Epithelial cell of proximal tubule (primary cell): ENCODE data around the gene MYBBP1A. TPM values are rescaled to one million over a fixed set of nuclear protein-coding genes. Genes with fewer than 3 reads are reported as not detected.

Experiments
- DNase-seq: peaks from one replicate; pipeline ENCODE4 v3.0.0-alpha.2; 2011; ENCODE audit warnings: low read depth
- H3K4me3 ChIP-seq: 2 replicates; pipeline ENCODE4 v1.5.1; 2011; ENCODE audit warnings: low read depth, mild to moderate bottlenecking, low read length
- total RNA-seq: library from RNA; depleted of rRNA; stranded (reverse); fragments of >200 nt; gene quantifications from 2 replicates; pipeline ENCODE4 v1.2.3, GENCODE V29; 2015
- TF ChIP-seq, protein P1 (sequence below): conservative IDR thresholded peaks from 2 replicates; pipeline ENCODE4 v1.5.1; 2012; ENCODE audit warnings: low read depth, mild to moderate bottlenecking, low read length

MYBBP1A gene
- total RNA-seq, 1 donor from 2014 or later: 70.9 TPM

DNA sequence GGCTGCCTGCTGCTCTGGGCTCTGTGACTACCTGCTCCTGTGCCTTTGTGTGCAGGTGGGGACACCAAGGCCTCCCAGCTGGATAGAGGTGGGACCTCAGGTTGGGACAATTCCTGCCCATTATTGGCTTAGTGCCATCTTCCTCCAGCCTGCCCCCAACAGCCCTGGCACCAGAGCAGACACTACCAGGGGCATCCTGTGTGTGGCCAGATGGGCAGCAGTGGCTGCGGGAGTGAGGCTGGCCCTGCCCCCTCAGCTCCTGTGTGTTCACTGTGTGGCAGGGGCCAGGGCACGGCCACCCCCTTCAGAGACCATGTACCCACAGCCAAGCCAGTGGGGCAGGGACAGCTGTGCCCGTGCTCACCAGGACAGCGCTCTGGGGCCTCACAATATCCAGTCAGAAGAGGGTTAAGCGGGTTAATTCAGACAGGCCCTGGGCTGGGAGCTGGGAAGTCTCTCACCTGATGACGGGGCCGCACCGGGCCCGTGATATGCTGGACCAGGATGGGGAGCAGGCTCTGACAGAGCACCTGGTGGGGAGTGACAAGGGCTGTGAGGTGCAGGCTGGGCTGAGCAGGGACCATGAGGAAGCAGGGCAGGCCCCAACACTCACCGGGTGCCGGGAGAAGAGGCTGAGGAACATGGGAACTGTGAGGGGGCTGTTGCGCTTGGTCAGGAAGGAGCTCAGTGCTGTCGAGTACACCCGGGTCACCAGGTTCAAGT, 13.0 kb downstream of the MYBBP1A start:
- H3K4me3 ChIP-seq: no peak overlapping the region
- DNase-seq: no peak
- TF ChIP-seq, protein P1, sequence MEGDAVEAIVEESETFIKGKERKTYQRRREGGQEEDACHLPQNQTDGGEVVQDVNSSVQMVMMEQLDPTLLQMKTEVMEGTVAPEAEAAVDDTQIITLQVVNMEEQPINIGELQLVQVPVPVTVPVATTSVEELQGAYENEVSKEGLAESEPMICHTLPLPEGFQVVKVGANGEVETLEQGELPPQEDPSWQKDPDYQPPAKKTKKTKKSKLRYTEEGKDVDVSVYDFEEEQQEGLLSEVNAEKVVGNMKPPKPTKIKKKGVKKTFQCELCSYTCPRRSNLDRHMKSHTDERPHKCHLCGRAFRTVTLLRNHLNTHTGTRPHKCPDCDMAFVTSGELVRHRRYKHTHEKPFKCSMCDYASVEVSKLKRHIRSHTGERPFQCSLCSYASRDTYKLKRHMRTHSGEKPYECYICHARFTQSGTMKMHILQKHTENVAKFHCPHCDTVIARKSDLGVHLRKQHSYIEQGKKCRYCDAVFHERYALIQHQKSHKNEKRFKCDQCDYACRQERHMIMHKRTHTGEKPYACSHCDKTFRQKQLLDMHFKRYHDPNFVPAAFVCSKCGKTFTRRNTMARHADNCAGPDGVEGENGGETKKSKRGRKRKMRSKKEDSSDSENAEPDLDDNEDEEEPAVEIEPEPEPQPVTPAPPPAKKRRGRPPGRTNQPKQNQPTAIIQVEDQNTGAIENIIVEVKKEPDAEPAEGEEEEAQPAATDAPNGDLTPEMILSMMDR: no peak

DNA sequence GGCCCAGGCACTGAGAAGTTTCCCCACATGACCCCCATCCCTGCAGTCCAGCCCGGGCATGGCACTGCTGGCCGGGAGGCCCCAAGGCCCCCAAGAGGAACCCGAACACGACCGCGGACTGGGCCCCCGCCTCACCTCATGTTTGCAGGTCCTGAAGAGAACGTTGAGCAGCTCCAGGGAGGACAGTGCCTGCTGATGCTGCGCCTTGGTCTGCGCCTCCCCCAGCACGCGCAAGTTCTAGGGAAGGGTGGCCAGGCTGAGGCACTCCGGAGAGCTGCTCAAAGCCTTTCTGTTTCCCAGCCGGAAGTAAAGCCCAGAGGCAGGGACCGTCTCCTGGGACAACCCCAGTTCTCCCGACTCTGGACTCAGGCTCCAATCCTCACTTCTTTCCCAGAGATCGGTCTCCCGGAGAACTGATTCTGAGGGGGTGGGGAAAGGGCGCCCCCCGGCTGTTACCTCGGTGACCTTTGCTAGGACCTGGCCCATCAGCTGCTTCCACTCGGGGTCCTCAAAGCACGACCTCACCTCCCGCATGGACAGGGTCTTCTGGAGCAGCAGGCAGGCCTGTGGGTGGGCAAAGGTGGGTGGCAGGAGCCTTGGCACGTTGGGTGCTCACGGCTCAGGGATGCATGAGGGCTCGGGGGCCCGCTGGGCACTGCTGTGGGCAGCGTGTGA, 13.7 kb downstream of the MYBBP1A start:
- H3K4me3 ChIP-seq: no peak overlapping the region
- DNase-seq: no peak
- TF ChIP-seq, protein P1: peak; percentile 22

DNA sequence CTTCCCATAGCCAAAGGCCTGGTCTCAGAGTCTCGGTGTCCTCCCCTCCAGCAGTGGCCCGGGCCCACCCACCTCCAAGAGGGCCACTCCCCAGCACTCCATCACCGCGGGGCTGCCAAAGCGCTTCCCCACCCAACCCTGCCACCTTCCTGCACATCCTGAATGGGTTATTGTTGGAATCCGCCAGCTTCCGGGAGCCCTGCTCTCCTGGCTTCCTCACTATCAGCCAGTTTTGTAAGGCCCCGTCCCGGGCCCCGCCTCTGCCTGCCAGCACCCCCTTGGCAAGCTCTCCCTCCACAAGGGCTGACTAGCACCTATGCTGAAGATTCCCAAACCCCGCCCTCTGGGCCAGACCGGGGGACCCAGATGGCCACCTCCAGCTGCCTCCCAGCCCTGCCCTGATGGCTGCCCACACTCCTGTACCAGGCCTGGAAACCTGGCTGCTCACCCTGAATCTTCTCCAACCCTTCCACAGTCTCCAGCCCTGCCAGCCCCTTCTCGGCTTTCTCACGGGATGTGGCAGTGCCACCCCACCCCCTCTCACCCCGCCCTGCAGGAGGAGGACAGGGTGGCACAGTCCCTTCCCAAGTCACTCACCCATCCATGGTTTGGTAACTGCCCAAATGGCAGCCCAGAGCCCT, 14.4 kb downstream of the MYBBP1A start:
- DNase-seq: no peak
- TF ChIP-seq, protein P1: no peak

DNA sequence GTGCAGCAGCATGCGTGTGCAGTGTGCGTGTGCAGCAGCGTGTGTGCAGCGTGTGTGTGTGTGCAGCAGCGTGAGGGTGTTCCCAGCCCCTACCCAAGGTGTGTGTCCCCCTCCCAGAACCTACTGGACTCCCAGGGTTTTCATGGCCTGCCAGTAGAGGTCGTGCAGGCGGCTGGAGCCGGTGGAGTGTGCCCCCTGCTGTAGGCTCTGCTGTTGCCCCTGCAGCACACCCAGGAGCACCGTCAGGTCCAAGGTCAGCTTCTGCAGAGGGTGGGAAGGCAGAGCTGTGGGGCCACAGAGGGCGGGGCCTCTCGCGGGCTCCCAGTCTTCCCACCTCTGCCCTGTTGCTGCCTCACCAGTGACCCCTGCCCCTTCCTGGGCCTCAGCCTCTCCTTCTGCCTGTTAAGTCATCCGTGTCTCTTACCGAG, 14.9 kb downstream of the MYBBP1A start:
- DNase-seq: no peak
- H3K4me3 ChIP-seq: no peak overlapping the region
- TF ChIP-seq, protein P1: peak; percentile 60

More for the DNA sequence above, 14.4 kb downstream of the MYBBP1A start:
- no peak overlapping the region for H3K4me3 ChIP-seq

DNA sequence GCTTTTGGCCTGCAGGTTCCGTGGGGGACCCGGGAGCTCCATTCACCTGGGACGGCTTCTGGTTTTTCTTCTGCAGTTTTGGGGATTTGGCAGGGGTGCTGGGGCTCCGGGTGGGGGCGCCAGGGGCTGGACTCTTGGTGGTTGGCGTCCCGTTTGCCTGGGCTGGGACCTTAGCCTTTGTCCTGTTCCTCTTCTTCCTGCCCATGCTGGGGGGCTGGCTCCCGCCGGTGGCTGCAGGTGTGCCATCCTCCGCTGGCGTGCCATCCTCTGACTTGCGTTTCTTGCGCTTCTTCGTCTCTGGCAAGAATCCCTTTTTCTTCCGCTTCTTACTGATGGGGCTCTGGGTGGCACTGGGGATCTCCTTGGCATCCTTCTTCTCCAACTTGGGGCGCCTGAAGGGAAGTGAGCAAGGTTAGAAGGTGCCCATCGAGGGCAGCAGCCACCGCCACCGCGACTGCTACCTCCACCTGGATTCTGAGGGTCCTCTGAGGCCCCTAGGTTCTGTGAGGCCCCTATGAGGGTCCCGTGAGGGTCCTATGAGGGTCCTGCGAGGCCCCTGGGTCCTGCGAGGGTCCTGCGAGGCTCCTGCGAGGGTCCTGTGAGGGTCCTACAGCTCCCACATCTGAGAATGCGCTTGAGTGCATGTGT, 15.5 kb downstream of the MYBBP1A start:
- no peak for DNase-seq
- TF ChIP-seq, protein P1: no peak
- H3K4me3 ChIP-seq: no peak overlapping the region

DNA sequence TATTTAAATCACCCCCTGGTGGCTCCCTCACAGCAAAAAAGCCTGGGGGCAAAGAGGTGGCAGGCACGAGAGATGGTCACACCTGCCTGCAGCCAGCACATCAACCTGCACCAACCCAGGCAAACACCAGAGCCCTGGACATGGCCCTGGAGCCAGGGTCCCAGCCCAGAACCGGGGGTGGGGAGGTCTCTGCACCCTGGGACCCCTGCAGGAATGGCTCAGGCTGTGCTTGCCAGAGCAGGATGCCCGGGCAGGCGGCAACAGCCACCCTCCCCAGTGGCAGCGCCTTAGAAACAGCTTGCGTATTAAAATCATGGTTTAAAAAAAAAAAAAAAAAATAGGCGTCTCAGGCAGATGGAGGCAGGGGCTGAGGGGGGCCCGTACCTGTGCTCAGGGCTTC, 16.2 kb downstream of the MYBBP1A start:
- DNase-seq: no peak
- TF ChIP-seq, protein P1: no peak

More for the DNA sequence above, 16.2 kb downstream of the MYBBP1A start:
- H3K4me3 ChIP-seq: no peak overlapping the region
